ENCODE results near the gene BAAT. TPM values are rescaled to one million over a fixed set of nuclear protein-coding genes. Genes with fewer than 3 reads are reported as not detected.
"Not testable (repeated sequence)": the region's sequence is repeated elsewhere in the genome, so short reads cannot be mapped to it uniquely, and the experiment has no call there.

Gene BAAT
- 0.39 TPM for polyA plus RNA-seq (2013, experiment 1 of 4)
- polyA plus RNA-seq (2013, experiment 2 of 4), result 0.28 TPM
- polyA plus RNA-seq (2013, experiment 3 of 4), result 0.32 TPM
- polyA plus RNA-seq (2013, experiment 4 of 4), result 0.20 TPM

DNA sequence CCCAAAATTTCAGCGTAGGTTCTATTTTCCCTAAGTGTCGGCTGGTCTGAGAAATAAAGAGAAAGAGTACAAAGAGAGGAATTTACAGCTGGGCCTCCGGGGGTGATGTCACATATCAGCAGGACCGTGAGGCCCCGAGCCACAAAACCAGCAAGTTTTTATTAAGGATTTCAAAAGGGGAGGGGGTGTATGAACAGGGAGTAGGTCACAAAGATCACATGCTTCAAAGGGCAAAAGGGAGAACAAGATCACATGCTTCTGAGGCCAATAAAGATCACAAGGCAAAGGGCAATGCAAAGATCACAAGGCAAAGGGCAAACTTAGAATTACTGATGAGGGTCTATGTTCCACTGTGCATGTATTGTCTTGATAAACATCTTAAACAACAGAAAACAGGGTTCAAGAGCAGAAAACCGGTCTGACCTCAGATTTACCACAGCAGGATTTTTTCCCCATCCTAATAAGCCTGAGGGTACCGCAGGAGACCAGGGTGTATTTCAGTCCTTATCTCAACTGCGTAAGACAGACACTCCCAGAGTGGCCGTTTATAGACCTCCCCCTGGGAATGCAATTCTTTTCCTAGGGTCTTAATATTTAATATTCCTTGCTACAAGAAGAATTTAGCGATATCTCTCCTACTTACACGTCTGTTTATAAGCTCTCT, at the start of gene BAAT:
TSS of gene BAAT (minus strand) at position 134 of the 664 bp plus-strand sequence. CDS start 13,602 bp downstream, outside the sequence.
- not testable (repeated sequence) for H3K4me3 ChIP-seq (ENCODE audit: insufficient read depth, low read depth, low read length); H3K27me3 ChIP-seq (ENCODE audit: control insufficient read depth, insufficient read depth, low read length, poor library complexity, severe bottlenecking); H3K9me3 ChIP-seq (ENCODE audit: control insufficient read depth, low read length); H3K4me1 ChIP-seq (ENCODE audit: control insufficient read depth, insufficient read depth, low read length); H3K27ac ChIP-seq (ENCODE audit: insufficient read depth, low read depth, low read length, poor library complexity, severe bottlenecking)
- peaks cover 13% of the 10 kb centered on the region for H3K36me3 ChIP-seq (ENCODE audit: control insufficient read depth, insufficient read depth, low read length)
- 87 to 90% methylated on average over 11 of the region's 11 CpGs for WGBS, 2 experiments

DNA sequence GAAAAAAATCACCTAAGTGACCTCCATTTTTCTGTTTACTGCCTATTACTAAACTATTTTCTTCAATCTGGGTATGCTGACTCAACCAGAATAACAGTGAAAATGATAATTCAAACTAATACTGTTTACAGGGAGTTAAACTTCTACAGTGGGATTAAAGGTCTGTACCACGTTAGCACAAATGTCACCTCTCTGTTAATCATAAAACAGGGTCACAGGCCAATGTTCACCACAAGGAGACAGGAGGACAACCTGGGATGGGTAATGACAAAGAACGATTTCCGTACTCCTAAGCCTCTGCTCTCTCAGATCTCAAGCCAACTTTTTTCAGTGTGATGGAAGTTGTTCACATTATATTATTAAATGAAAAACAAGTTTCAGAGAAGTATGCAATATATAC, 48.4 kb upstream of the BAAT start:
- no peaks in the 10 kb centered on the region for H3K36me3 ChIP-seq (ENCODE audit: control insufficient read depth, insufficient read depth, low read length)
- no peak overlapping the region for H3K27ac ChIP-seq (ENCODE audit: insufficient read depth, low read depth, low read length, poor library complexity, severe bottlenecking)
- H3K4me1 ChIP-seq (ENCODE audit: control insufficient read depth, insufficient read depth, low read length), result no peaks in the 10 kb centered on the region
- H3K9me3 ChIP-seq (ENCODE audit: control insufficient read depth, low read length), result no peaks in the 10 kb centered on the region
- WGBS, 2 experiments, result 78 to 98% methylated on average over 3 of the region's 3 CpGs
- no peak overlapping the region for H3K4me3 ChIP-seq (ENCODE audit: insufficient read depth, low read depth, low read length)
- H3K27me3 ChIP-seq (ENCODE audit: control insufficient read depth, insufficient read depth, low read length, poor library complexity, severe bottlenecking), result no peaks in the 10 kb centered on the region

DNA sequence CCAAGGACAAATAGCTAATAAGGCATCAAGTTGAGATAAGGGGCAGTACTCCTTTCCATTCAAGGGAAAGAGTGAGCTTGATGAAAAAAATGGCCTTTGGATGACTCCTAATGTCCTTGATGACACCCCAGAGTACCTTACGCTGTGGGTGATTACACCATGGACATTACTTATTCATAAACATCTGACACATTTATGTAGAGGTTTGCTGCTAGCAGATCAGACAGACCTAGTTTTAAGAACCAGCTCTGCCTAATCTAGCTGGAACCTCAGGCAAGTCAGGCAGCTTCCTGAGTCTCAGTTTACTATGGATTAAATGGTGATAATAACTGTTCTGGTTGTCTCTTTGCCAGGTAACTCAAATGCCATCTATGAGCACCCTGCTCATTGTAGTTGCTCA, 47.9 kb upstream of the BAAT start:
- Histone ChIP-seq H3K4me3 (ENCODE audit: insufficient read depth, low read depth, low read length) (no peak overlapping the region), H3K27me3 (ENCODE audit: control insufficient read depth, insufficient read depth, low read length, poor library complexity, severe bottlenecking) (no peaks in the 10 kb centered on the region), H3K36me3 (ENCODE audit: control insufficient read depth, insufficient read depth, low read length) (no peaks in the 10 kb centered on the region), H3K9me3 (ENCODE audit: control insufficient read depth, low read length) (no peaks in the 10 kb centered on the region), H3K27ac (ENCODE audit: insufficient read depth, low read depth, low read length, poor library complexity, severe bottlenecking) (no peak overlapping the region), H3K4me1 (ENCODE audit: control insufficient read depth, insufficient read depth, low read length) (no peaks in the 10 kb centered on the region)
- WGBS, 2 experiments, result 100% methylated on average over 1 of the region's 1 CpG; no CpG with 5 or more reads in 1 of the 2 experiments

DNA sequence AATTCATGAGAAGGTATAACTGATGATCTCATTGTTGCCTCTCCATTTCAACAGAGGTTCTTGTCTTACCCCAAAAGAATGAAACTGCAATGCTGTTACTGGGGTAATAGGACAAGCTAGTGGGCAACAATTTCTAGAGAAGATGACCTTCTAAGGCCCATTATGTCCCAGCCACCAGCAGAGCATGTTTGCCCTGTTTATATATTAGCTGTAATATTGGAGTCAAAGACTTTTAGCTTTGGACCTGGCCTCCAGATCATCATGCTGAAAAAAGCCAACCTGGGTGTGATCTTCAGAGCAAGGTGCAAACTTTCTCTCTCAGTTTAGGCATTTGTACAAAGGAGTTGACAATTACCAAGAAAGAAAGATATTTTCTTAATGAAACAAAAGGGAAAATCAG, 47.4 kb upstream of the BAAT start:
- Histone ChIP-seq H3K4me1 (ENCODE audit: control insufficient read depth, insufficient read depth, low read length) (no peaks in the 10 kb centered on the region), H3K27me3 (ENCODE audit: control insufficient read depth, insufficient read depth, low read length, poor library complexity, severe bottlenecking) (no peaks in the 10 kb centered on the region), H3K27ac (ENCODE audit: insufficient read depth, low read depth, low read length, poor library complexity, severe bottlenecking) (no peak overlapping the region), H3K9me3 (ENCODE audit: control insufficient read depth, low read length) (no peaks in the 10 kb centered on the region), H3K4me3 (ENCODE audit: insufficient read depth, low read depth, low read length) (no peak overlapping the region), H3K36me3 (ENCODE audit: control insufficient read depth, insufficient read depth, low read length) (no peaks in the 10 kb centered on the region)

DNA sequence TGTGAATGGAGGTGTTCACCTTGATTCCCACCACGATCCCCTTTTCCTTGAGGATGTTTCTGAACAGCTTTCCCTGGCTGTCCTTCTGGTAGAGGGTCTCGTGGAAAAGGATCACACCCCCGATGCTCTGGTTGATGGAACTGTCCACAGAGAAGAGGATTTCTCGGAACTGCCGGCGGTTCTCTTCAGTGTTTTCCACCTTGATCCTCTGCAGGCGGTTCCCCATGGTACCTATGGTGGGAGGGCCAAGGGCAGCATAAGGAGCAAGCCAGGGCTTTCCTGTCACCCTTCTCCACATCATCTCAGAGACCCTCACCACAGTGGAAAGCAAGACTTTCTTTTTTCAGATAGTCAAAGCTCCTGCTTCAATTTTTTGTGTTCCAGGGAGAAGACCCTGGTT, 44.9 kb upstream of the BAAT start:
- WGBS, 2 experiments, result 93 to 94% methylated on average over 7 of the region's 7 CpGs
- H3K4me3 ChIP-seq (ENCODE audit: insufficient read depth, low read depth, low read length), result no peak overlapping the region
- H3K4me1 ChIP-seq (ENCODE audit: control insufficient read depth, insufficient read depth, low read length), result no peaks in the 10 kb centered on the region
- H3K9me3 ChIP-seq (ENCODE audit: control insufficient read depth, low read length), result no peaks in the 10 kb centered on the region
- H3K36me3 ChIP-seq (ENCODE audit: control insufficient read depth, insufficient read depth, low read length), result no peaks in the 10 kb centered on the region
- no peak overlapping the region for H3K27ac ChIP-seq (ENCODE audit: insufficient read depth, low read depth, low read length, poor library complexity, severe bottlenecking)
- H3K27me3 ChIP-seq (ENCODE audit: control insufficient read depth, insufficient read depth, low read length, poor library complexity, severe bottlenecking), result no peaks in the 10 kb centered on the region

DNA sequence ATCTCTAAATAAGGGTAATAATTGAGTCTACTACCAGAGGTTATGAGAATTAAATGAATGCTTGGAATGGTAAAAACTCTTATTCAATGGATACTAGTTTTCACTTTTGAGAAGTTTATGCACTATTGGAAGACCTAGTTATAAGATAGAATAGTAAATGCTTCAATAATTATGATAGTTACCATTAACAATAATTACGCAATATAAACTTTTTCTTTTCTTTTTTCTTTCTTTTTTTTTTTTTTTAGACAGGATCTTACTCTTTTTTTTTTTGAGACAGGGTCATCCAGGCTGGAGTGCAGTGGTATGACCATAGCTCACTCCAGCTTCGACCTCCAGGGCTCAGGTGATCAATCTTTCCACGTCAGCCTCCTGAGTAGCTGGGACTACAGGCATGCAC, 44.1 kb upstream of the BAAT start:
- no peaks in the 10 kb centered on the region for H3K4me1 ChIP-seq (ENCODE audit: control insufficient read depth, insufficient read depth, low read length)
- no peak overlapping the region for H3K27ac ChIP-seq (ENCODE audit: insufficient read depth, low read depth, low read length, poor library complexity, severe bottlenecking)
- WGBS, 2 experiments, result 88 to 92% methylated on average over 2 of the region's 3 CpGs
- H3K27me3 ChIP-seq (ENCODE audit: control insufficient read depth, insufficient read depth, low read length, poor library complexity, severe bottlenecking), result no peaks in the 10 kb centered on the region
- no peaks in the 10 kb centered on the region for H3K9me3 ChIP-seq (ENCODE audit: control insufficient read depth, low read length)
- H3K36me3 ChIP-seq (ENCODE audit: control insufficient read depth, insufficient read depth, low read length), result no peaks in the 10 kb centered on the region
- H3K4me3 ChIP-seq (ENCODE audit: insufficient read depth, low read depth, low read length), result no peak overlapping the region

DNA sequence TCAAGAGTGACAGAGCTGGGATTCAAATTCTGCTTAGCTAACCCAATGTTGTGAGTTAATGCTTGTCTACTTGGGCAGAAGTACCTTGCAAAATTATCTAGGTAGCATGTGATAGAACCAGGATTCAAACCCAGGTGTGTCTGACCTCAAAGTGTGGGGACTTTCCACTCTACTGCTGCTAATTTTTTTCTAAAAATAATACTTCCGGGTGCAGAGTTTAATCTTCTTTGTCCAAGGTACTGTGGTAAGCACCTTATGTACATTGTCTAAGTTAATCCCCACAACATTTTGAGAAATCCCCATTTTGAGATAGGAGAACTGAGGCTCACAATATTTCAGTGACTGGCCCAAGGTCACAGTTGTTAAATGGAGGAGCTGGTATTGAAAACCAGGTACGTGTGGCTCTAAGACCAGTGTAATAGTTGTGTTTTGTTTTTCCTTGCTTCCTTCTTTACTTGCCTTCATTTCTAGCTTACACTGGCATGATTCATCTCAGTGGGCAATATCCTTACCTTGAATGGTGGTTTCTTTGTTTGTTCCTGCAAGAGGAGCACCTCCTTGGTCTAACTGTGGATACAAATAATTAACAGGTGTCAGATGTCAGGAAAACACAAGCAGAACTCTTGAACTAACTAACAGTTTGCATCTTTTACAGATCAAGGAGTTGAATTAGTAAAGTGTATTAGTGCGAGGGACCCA, 43.3 kb upstream of the BAAT start:
- Histone ChIP-seq H3K4me1 (ENCODE audit: control insufficient read depth, insufficient read depth, low read length) (no peaks in the 10 kb centered on the region), H3K36me3 (ENCODE audit: control insufficient read depth, insufficient read depth, low read length) (no peaks in the 10 kb centered on the region), H3K27me3 (ENCODE audit: control insufficient read depth, insufficient read depth, low read length, poor library complexity, severe bottlenecking) (no peaks in the 10 kb centered on the region), H3K9me3 (ENCODE audit: control insufficient read depth, low read length) (no peaks in the 10 kb centered on the region), H3K4me3 (ENCODE audit: insufficient read depth, low read depth, low read length) (no peak overlapping the region), H3K27ac (ENCODE audit: insufficient read depth, low read depth, low read length, poor library complexity, severe bottlenecking) (no peak overlapping the region)
- 100% methylated on average over 3 of the region's 3 CpGs for WGBS, 2 experiments

DNA sequence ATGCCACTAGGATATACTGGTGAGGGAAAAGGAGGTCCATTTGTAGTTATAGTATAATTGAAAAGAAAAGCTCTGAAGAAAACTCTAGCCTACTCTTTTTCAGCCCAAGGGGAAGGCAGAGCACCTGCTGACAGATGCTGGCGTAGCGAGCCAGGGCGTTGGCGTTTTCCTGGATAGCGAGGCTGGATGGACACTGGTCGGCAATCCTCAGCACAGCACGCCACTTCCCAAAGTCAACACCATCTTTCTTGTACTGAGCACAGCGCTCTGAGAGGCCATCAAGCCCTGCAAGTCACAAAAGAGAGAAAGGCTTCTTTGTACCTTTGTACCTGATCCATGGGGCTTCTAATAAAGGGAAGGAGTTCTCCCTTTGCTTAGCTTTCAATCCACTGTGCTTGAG, 42.6 kb upstream of the BAAT start:
- no peak overlapping the region for H3K4me3 ChIP-seq (ENCODE audit: insufficient read depth, low read depth, low read length)
- no peaks in the 10 kb centered on the region for H3K27me3 ChIP-seq (ENCODE audit: control insufficient read depth, insufficient read depth, low read length, poor library complexity, severe bottlenecking)
- H3K9me3 ChIP-seq (ENCODE audit: control insufficient read depth, low read length), result no peaks in the 10 kb centered on the region
- H3K27ac ChIP-seq (ENCODE audit: insufficient read depth, low read depth, low read length, poor library complexity, severe bottlenecking), result no peak overlapping the region
- no peaks in the 10 kb centered on the region for H3K36me3 ChIP-seq (ENCODE audit: control insufficient read depth, insufficient read depth, low read length)
- no peaks in the 10 kb centered on the region for H3K4me1 ChIP-seq (ENCODE audit: control insufficient read depth, insufficient read depth, low read length)
- WGBS, 2 experiments, result 91 to 94% methylated on average over 8 of the region's 8 CpGs

DNA sequence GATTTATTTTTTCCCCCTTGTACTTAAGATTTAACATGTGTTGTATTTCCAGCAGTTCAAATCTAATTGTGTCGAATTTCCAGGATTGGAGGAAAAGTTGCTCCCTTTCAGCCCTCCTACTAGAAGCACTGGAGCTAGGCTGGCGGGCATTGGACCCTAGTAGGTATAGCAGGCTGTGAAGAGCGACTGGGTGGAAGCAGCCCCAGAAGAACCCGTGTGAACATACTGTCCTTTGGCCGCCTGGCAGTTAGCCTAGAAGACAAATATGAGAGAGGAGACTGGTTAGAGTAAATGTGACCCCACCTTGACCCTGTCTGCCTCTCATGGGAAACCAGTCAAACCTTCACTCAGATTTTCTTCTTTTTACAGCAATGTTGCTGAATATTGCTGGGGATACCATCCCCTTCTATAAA, 36.9 kb upstream of the BAAT start:
- no peaks in the 10 kb centered on the region for H3K4me1 ChIP-seq (ENCODE audit: control insufficient read depth, insufficient read depth, low read length)
- 92 to 93% methylated on average over 5 of the region's 5 CpGs for WGBS, 2 experiments
- H3K27ac ChIP-seq (ENCODE audit: insufficient read depth, low read depth, low read length, poor library complexity, severe bottlenecking), result no peak overlapping the region
- H3K36me3 ChIP-seq (ENCODE audit: control insufficient read depth, insufficient read depth, low read length), result no peaks in the 10 kb centered on the region
- H3K4me3 ChIP-seq (ENCODE audit: insufficient read depth, low read depth, low read length), result no peak overlapping the region
- no peaks in the 10 kb centered on the region for H3K27me3 ChIP-seq (ENCODE audit: control insufficient read depth, insufficient read depth, low read length, poor library complexity, severe bottlenecking)
- no peaks in the 10 kb centered on the region for H3K9me3 ChIP-seq (ENCODE audit: control insufficient read depth, low read length)

DNA sequence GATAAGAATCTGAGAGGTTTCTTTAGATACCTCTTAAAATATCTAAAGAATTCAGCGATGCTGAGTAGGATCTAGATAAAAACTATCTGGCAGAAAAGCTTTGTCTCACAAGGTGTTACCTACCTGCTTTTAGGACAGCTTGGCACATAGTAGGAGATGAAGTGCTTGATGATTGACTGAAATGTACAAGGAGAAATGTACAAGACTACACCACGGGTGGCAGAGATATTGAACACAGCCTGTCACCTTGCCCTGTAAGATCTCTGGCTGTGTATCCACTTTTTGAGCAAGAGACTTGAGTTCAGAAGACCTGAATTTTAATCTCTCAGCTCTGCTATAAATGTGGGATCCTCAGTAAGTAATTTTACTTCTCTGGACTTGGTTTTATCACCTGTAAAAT, 35.1 kb upstream of the BAAT start:
- Histone ChIP-seq H3K27ac (ENCODE audit: insufficient read depth, low read depth, low read length, poor library complexity, severe bottlenecking) (no peak overlapping the region), H3K27me3 (ENCODE audit: control insufficient read depth, insufficient read depth, low read length, poor library complexity, severe bottlenecking) (no peaks in the 10 kb centered on the region)
- WGBS, 2 experiments, result 89 to 95% methylated on average over 2 of the region's 2 CpGs

More for the DNA sequence above, 35.1 kb upstream of the BAAT start:
- H3K4me1 ChIP-seq (ENCODE audit: control insufficient read depth, insufficient read depth, low read length), result no peaks in the 10 kb centered on the region
- H3K4me3 ChIP-seq (ENCODE audit: insufficient read depth, low read depth, low read length), result no peak overlapping the region
- H3K36me3 ChIP-seq (ENCODE audit: control insufficient read depth, insufficient read depth, low read length), result no peaks in the 10 kb centered on the region
- H3K9me3 ChIP-seq (ENCODE audit: control insufficient read depth, low read length), result no peaks in the 10 kb centered on the region
